ENCODE measurements around the gene EFNA5.

DNA sequence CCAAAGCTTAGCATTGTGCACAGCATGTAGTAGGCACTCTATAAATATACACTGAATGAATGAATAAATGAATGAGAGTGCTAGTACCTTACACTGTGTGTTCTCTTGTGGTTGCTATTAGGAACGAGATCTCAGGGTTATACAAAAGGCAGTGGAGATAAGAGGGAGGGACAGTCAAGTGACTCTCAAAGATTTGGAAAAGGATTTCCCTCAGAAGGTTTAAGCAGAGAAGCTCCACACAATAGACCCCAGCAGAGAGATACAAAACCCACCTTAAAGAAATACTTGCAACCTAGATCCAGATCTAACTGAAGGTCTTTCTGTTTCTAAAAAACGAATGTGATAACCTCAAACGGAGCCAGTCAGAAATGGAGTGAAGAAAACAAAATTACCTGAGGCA is 11.8 kb upstream of the EFNA5 start:
- no peak for TF ChIP-seq POLR2A (IDR thresholded peaks at IDR 0.05)
- TF ChIP-seq, protein P1, sequence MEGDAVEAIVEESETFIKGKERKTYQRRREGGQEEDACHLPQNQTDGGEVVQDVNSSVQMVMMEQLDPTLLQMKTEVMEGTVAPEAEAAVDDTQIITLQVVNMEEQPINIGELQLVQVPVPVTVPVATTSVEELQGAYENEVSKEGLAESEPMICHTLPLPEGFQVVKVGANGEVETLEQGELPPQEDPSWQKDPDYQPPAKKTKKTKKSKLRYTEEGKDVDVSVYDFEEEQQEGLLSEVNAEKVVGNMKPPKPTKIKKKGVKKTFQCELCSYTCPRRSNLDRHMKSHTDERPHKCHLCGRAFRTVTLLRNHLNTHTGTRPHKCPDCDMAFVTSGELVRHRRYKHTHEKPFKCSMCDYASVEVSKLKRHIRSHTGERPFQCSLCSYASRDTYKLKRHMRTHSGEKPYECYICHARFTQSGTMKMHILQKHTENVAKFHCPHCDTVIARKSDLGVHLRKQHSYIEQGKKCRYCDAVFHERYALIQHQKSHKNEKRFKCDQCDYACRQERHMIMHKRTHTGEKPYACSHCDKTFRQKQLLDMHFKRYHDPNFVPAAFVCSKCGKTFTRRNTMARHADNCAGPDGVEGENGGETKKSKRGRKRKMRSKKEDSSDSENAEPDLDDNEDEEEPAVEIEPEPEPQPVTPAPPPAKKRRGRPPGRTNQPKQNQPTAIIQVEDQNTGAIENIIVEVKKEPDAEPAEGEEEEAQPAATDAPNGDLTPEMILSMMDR (IDR thresholded peaks at IDR 0.05) = no peak

All from prostate gland (tissue), 2 donors.